Suprapubic skin (tissue), 4 donors: ENCODE results near the gene GFOD1.

Experiments used
- CTCF ChIP-seq, 2 donors: fragments of 200-600 bp in 1 of 2; fragments of 450-650 bp in 1 of 2; sonication (generic) in 1 of 2; IDR thresholded peaks; one replicate each; pipeline ENCODE4 v1.5.1; 2016 to 2019; ENCODE audit warnings: antibody characterized with exemption in 2 of 2, mild to moderate bottlenecking in 1 of 2, moderate library complexity in 1 of 2
- EP300 ChIP-seq: sonication (generic); formaldehyde crosslinking; IDR thresholded peaks from one replicate; pipeline ENCODE4 v1.6.1; 2017; ENCODE audit warnings: antibody characterized with exemption
- POLR2AphosphoS5 ChIP-seq, 3 donors: sonication (generic); formaldehyde crosslinking; IDR thresholded peaks; one replicate each; pipeline ENCODE4 v1.6.1; 2017; ENCODE audit warnings: antibody characterized with exemption in 3 of 3

- no peak for TF ChIP-seq EP300
- TF ChIP-seq POLR2AphosphoS5 (IDR thresholded peaks at IDR 0.05), result no peak
- no peak for TF ChIP-seq CTCF (IDR thresholded peaks at IDR 0.05)
These were observed 34.2 kb downstream of the GFOD1 start for GRCh38 chr6:13453153-13453552.
